DND-41 (cell line): ENCODE measurements around the gene PLEKHG3.

Experiments used
- ATAC-seq: fragments of 200-7000 bp; cut with Tn5 transposase; 3 replicates; pipeline ENCODE4 v1.9.1; 2021; ENCODE audit warnings: low read depth; ENCODE audit not compliant: insufficient read depth
- DNase-seq: peaks from one replicate; pipeline ENCODE4 v3.0.0-alpha.2; 2020
- H2AFZ ChIP-seq: 2 replicates; pipeline ENCODE4 v1.6.0; 2012; ENCODE audit warnings: low read depth, low read length
- H3K27ac ChIP-seq: 2 replicates; pipeline ENCODE4 v1.5.1; 2012; ENCODE audit warnings: low read length, inconsistent platforms
- H3K27me3 ChIP-seq: fragments of 200-600 bp; sonication (generic); 2 replicates; pipeline ENCODE4 v1.6.0; 2012; ENCODE audit warnings: low read length, mild to moderate bottlenecking, inconsistent platforms; ENCODE audit not compliant: insufficient read depth, poor library complexity
- H3K36me3 ChIP-seq: 2 replicates; pipeline ENCODE4 v1.5.1; 2012; ENCODE audit warnings: low read length, inconsistent platforms; ENCODE audit not compliant: insufficient read depth
- H3K4me1 ChIP-seq: 2 replicates; pipeline ENCODE4 v1.5.1; 2012; ENCODE audit warnings: mild to moderate bottlenecking, low read length; ENCODE audit not compliant: insufficient read depth
- H3K4me2 ChIP-seq: 2 replicates; pipeline ENCODE4 v1.6.0; 2012; ENCODE audit warnings: mild to moderate bottlenecking, moderate library complexity, low read length, inconsistent platforms; ENCODE audit not compliant: insufficient read depth
- H3K4me3 ChIP-seq, 2 experiments: fragments of 200-600 bp in 1 of 2; shearing (Covaris generic) in 1 of 2; 2 replicates each; pipeline ENCODE4 v1.5.1; 2012 to 2016; ENCODE audit warnings: inconsistent platforms in 2 of 2, low read length in 2 of 2, mild to moderate bottlenecking in 2 of 2, low read depth in 1 of 2, moderate library complexity in 1 of 2
- H3K79me2 ChIP-seq: 2 replicates; pipeline ENCODE4 v1.6.0; 2012; ENCODE audit warnings: low read length, inconsistent platforms; ENCODE audit not compliant: insufficient read depth
- H3K9ac ChIP-seq: 2 replicates; pipeline ENCODE4 v1.6.0; 2012; ENCODE audit warnings: low read depth, mild to moderate bottlenecking, inconsistent platforms, low read length, moderate library complexity
- H3K9me3 ChIP-seq: 2 replicates; pipeline ENCODE4 v1.5.1; 2012; ENCODE audit warnings: low read length, moderate library complexity, mild to moderate bottlenecking, inconsistent platforms; ENCODE audit not compliant: insufficient read depth, severe bottlenecking
- H4K20me1 ChIP-seq: 2 replicates; pipeline ENCODE4 v1.6.0; 2012; ENCODE audit warnings: low read length; ENCODE audit not compliant: insufficient read depth
- CTCF ChIP-seq: IDR thresholded peaks from 2 replicates; pipeline ENCODE4 v1.5.1; 2012; ENCODE audit warnings: borderline replicate concordance, low read length, moderate library complexity, mild to moderate bottlenecking; ENCODE audit not compliant: poor library complexity, severe bottlenecking; ENCODE audit errors: extremely low read depth
- EZH2 ChIP-seq: IDR thresholded peaks from 3 replicates; pipeline ENCODE4 v1.6.1; 2012; ENCODE audit warnings: borderline replicate concordance, low read depth, mild to moderate bottlenecking, moderate library complexity, low read length, inconsistent platforms; ENCODE audit not compliant: severe bottlenecking

Gene PLEKHG3

GRCh38 chr14:64726585-64726890, 22.3 kb downstream of the PLEKHG3 start:
- H3K27me3 ChIP-seq: peaks cover 5% of the 10 kb centered on the region
- no peak overlapping the region for H3K9ac ChIP-seq
- no peaks in the 10 kb centered on the region for H4K20me1 ChIP-seq
- no peak overlapping the region for H2AFZ ChIP-seq
- ATAC-seq (no peak), DNase-seq (no peak)
- H3K79me2 ChIP-seq: no peaks in the 10 kb centered on the region
- no peaks in the 10 kb centered on the region for H3K4me1 ChIP-seq
- H3K36me3 ChIP-seq: no peaks in the 10 kb centered on the region
- no peak overlapping the region for H3K27ac ChIP-seq
- no peaks in the 10 kb centered on the region for H3K9me3 ChIP-seq
- H3K4me2 ChIP-seq: no peak overlapping the region
- H3K4me3 ChIP-seq: no peak overlapping the region
- no peak for TF ChIP-seq CTCF
- TF ChIP-seq EZH2: no peak

- H3K27ac ChIP-seq: no peak overlapping the region
- H3K79me2 ChIP-seq: no peaks in the 10 kb centered on the region
- H3K27me3 ChIP-seq: peaks cover 4% of the 10 kb centered on the region
- H2AFZ ChIP-seq: no peak overlapping the region
- ATAC-seq (no peak), DNase-seq (no peak)
- H4K20me1 ChIP-seq: no peaks in the 10 kb centered on the region
- no peaks in the 10 kb centered on the region for H3K9me3 ChIP-seq
- H3K4me2 ChIP-seq: no peak overlapping the region
- H3K9ac ChIP-seq: no peak overlapping the region
- no peaks in the 10 kb centered on the region for H3K4me1 ChIP-seq
- no peaks in the 10 kb centered on the region for H3K36me3 ChIP-seq
- no peak overlapping the region for H3K4me3 ChIP-seq
- TF ChIP-seq EZH2 (no peak), CTCF (no peak)
Measured at GRCh38 chr14:64727551-64728071, 23.4 kb downstream of the PLEKHG3 start.

GRCh38 chr14:64728106-64728505, 23.9 kb downstream of the PLEKHG3 start:
- DNase-seq (no peak), ATAC-seq (no peak)
- Histone ChIP-seq H4K20me1 (no peaks in the 10 kb centered on the region), H3K27ac (no peak overlapping the region), H3K9ac (no peak overlapping the region), H3K27me3 (no peaks in the 10 kb centered on the region), H2AFZ (no peak overlapping the region), H3K9me3 (no peaks in the 10 kb centered on the region), H3K4me2 (no peak overlapping the region), H3K79me2 (no peaks in the 10 kb centered on the region), H3K36me3 (no peaks in the 10 kb centered on the region), H3K4me1 (no peaks in the 10 kb centered on the region), H3K4me3 (no peak overlapping the region)
- TF ChIP-seq EZH2 (no peak), CTCF (no peak)

- Histone ChIP-seq H3K4me1 (no peaks in the 10 kb centered on the region), H3K79me2 (no peaks in the 10 kb centered on the region), H3K9me3 (no peaks in the 10 kb centered on the region), H3K4me2 (no peak overlapping the region), H3K27ac (no peak overlapping the region), H2AFZ (no peak overlapping the region), H3K36me3 (no peaks in the 10 kb centered on the region), H3K4me3 (no peak overlapping the region), H3K9ac (no peak overlapping the region), H3K27me3 (no peaks in the 10 kb centered on the region), H4K20me1 (no peaks in the 10 kb centered on the region)
- no peak for DNase-seq
- no peak for ATAC-seq
- no peak for TF ChIP-seq CTCF
Measured at GRCh38 chr14:64728856-64729255, 24.6 kb downstream of the PLEKHG3 start.
